Upper lobe of left lung (tissue), 4 donors: ENCODE results near the gene CCDC127.

Experiments
- CTCF ChIP-seq, 6 experiments: fragments of 450-650 bp in 4 of 6; fragments of 200-600 bp in 2 of 6; sonication (generic) in 2 of 6; IDR thresholded peaks; one replicate each; pipeline ENCODE4 v1.5.1; 2016 to 2019; ENCODE audit warnings: antibody characterized with exemption in 6 of 6
- POLR2A ChIP-seq, 4 donors: fragments of 450-650 bp; IDR thresholded peaks; one replicate each; pipeline ENCODE4 v1.5.1; 2016 to 2017; ENCODE audit warnings: antibody characterized with exemption in 4 of 4, mild to moderate bottlenecking in 2 of 4
- POLR2AphosphoS5 ChIP-seq, 2 donors: sonication (generic); formaldehyde crosslinking; IDR thresholded peaks; one replicate each; pipeline ENCODE4 v1.5.1; 2017; ENCODE audit warnings: antibody characterized with exemption in 2 of 2

GRCh38 chr5:203246-203930 is 14.6 kb downstream of the CCDC127 start:
- TF ChIP-seq POLR2A (IDR thresholded peaks at IDR 0.05), result no peak
- TF ChIP-seq CTCF (IDR thresholded peaks at IDR 0.05), result no peak
- TF ChIP-seq POLR2AphosphoS5 (IDR thresholded peaks at IDR 0.05), result no peak
